Endothelial cell of umbilical vein (primary cell): Measurements from ENCODE around the gene SLC16A7.

Source experiments
- EZH2 ChIP-seq: IDR thresholded peaks from 2 replicates; pipeline ENCODE4 v1.6.1; 2012; ENCODE audit warnings: borderline replicate concordance, low read depth, mild to moderate bottlenecking, moderate library complexity, low read length, inconsistent platforms; ENCODE audit not compliant: severe bottlenecking
- FOS ChIP-seq: IDR thresholded peaks from 2 replicates; pipeline ENCODE4 v1.6.1; 2011; ENCODE audit warnings: mild to moderate bottlenecking, low read length, moderate library complexity, borderline replicate concordance; ENCODE audit not compliant: insufficient read depth
- GATA2 ChIP-seq: IDR thresholded peaks from 2 replicates; pipeline ENCODE4 v1.7.0; 2011; ENCODE audit warnings: low read depth, mild to moderate bottlenecking, moderate library complexity, mixed read lengths, low read length; ENCODE audit not compliant: insufficient read length, insufficient read depth
- JUN ChIP-seq: IDR thresholded peaks from 2 replicates; pipeline ENCODE4 v1.6.1; 2011; ENCODE audit warnings: borderline replicate concordance, low read depth; ENCODE audit not compliant: insufficient read length, insufficient read depth
- POLR2A ChIP-seq: IDR thresholded peaks from 2 replicates; pipeline ENCODE4 v1.6.1; 2012; ENCODE audit warnings: low read depth, mild to moderate bottlenecking, control low read depth, low read length
- POLR2AphosphoS5 ChIP-seq: IDR thresholded peaks from 2 replicates; pipeline ENCODE4 v1.6.1; 2012; ENCODE audit warnings: low read depth, mild to moderate bottlenecking, control low read depth, low read length, moderate library complexity; ENCODE audit not compliant: insufficient read depth
- TF ChIP-seq, protein P1 (sequence below), 2 donors: IDR thresholded peaks; 1 replicate in 1 of 2; 2 replicates in 1 of 2; pipeline ENCODE4 v1.5.1; 2011; ENCODE audit warnings: low read length in 2 of 2, mild to moderate bottlenecking in 2 of 2, moderate library complexity in 2 of 2, control low read depth in 1 of 2, inconsistent platforms in 1 of 2, low read depth in 1 of 2; ENCODE audit not compliant: insufficient read depth in 1 of 2; ENCODE audit errors: extremely low read depth in 1 of 2
- TF ChIP-seq, protein P2 (sequence below): IDR thresholded peaks from 2 replicates; pipeline ENCODE4 v1.6.1; 2011; ENCODE audit not compliant: insufficient read depth, insufficient read length

DNA sequence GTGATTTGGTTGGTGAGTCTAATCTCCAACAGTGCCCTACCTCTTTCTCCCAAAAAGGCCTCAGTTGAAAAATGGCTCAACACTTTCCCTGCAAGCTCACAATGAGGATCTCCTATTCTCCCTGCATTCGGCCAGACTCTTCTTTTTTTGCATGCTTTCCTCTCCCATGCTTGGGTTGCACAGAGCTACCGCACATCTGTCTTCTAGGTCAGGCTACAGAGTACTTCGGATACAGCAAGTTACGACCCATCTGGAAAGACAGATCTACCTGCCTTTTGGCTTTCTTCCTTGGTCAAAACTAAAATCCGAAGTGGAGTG, 305 bp upstream of the SLC16A7 start:
- TF ChIP-seq, protein P1, sequence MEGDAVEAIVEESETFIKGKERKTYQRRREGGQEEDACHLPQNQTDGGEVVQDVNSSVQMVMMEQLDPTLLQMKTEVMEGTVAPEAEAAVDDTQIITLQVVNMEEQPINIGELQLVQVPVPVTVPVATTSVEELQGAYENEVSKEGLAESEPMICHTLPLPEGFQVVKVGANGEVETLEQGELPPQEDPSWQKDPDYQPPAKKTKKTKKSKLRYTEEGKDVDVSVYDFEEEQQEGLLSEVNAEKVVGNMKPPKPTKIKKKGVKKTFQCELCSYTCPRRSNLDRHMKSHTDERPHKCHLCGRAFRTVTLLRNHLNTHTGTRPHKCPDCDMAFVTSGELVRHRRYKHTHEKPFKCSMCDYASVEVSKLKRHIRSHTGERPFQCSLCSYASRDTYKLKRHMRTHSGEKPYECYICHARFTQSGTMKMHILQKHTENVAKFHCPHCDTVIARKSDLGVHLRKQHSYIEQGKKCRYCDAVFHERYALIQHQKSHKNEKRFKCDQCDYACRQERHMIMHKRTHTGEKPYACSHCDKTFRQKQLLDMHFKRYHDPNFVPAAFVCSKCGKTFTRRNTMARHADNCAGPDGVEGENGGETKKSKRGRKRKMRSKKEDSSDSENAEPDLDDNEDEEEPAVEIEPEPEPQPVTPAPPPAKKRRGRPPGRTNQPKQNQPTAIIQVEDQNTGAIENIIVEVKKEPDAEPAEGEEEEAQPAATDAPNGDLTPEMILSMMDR (IDR thresholded peaks at IDR 0.05; ENCODE audit: extremely low read depth in 1 of 2, insufficient read depth in 1 of 2, low read depth in 1 of 2, low read length in 2 of 2), result no peak
- TF ChIP-seq POLR2A (no peak), EZH2 (no peak), POLR2AphosphoS5 (no peak), FOS (no peak), GATA2 (no peak), JUN (no peak)
- TF ChIP-seq, protein P2, sequence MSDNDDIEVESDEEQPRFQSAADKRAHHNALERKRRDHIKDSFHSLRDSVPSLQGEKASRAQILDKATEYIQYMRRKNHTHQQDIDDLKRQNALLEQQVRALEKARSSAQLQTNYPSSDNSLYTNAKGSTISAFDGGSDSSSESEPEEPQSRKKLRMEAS, result no peak
